ENCODE results near the gene SCFD2.

Gene SCFD2

DNA sequence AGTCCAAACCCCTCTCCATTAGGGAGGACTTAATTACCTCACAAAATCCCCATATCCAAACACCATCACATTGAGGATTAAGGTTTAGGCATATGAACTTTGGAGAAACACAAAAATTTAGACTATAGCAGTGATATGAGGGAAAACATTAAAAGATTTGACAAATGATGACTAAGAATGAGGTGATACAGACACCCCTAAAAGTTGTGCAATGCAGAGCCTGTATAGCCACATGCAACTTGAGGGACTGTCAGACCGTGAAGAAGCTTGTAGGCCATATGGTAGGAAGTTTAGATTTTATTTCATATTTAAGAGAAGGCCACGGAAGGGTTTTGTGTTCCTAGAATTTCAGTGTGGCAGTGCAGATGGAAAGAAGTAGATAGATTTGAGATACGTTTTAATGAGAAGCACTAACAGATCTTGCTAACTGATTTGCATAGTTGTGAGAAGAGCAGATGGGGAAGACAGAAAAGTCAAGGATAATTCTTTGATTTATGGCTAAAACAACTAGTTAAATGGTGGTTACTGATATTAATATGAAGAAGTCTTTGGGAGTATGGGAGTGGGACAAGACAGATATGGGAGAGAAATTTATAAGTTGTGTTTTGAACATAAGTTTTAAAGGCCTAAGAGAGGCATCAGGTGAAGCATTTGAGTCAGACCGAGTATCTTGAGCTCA lies 6.1 kb upstream of the SCFD2 start:
- no peak for TF ChIP-seq CTCF (IDR thresholded peaks at IDR 0.05; ENCODE audit: low read depth, low read length)

GRCh38 chr4:53371049-53371448 lies 5.2 kb upstream of the SCFD2 start:
- TF ChIP-seq CTCF (IDR thresholded peaks at IDR 0.05; ENCODE audit: low read depth, low read length): no peak
- H3K4me3 ChIP-seq (ENCODE audit: low read depth, low read length): no peak overlapping the region

More for the DNA sequence above, 6.1 kb upstream of the SCFD2 start:
- H3K4me3 ChIP-seq (ENCODE audit: low read depth, low read length): no peak overlapping the region

DNA sequence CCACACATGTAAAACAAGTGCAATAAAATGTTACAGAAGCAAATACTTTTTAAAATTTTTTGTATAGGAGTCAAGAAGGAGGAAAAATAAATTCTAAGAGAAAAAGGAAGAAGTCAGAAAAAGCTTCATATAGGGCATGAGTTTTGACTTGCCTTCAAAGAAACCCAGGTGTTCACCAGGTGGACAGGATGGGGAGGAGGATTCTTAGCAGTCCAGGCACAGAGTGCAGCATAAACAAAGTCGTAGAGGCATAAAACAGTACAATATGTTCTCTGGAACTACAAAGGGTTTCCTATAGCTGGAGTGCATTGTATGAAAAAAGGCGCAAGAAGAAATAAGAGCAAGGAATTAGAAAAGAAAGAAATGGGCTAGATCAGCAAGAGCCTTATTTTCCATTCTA lies 1.9 kb upstream of the SCFD2 start:
- TF ChIP-seq CTCF (IDR thresholded peaks at IDR 0.05; ENCODE audit: low read depth, low read length): no peak

GRCh38 chr4:53366301-53366716 lies 448 bp upstream of the SCFD2 start:
- no peak for TF ChIP-seq CTCF (IDR thresholded peaks at IDR 0.05; ENCODE audit: low read depth, low read length)
- H3K4me3 ChIP-seq (ENCODE audit: low read depth, low read length): peak overlapping the region; percentile 97

More for the DNA sequence above, 1.9 kb upstream of the SCFD2 start:
- no peak overlapping the region for H3K4me3 ChIP-seq (ENCODE audit: low read depth, low read length)

DNA sequence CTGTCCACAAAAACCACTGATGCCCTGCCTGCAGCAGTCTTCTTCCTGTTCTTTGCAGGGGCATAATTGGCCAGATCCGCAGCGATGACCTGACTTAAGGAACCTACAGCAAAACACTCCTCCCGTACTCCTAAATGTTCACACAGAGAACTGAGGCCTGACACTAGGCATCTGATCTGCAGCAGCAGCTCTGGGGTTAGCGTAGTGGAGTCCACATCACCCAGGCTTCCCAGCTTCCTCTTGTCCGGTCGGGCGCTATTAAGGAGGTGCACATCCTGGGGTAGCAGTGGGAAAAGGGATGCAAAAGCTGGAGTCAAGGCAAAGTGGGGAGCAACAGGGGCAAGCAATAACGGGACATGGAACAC lies 758 bp downstream of the SCFD2 start:
- TF ChIP-seq CTCF (IDR thresholded peaks at IDR 0.05; ENCODE audit: low read depth, low read length): no peak

GRCh38 chr4:53364624-53365023 lies 1.2 kb downstream of the SCFD2 start:
- peak overlapping the region; percentile 97 for H3K4me3 ChIP-seq (ENCODE audit: low read depth, low read length)
- no peak for TF ChIP-seq CTCF (IDR thresholded peaks at IDR 0.05; ENCODE audit: low read depth, low read length)

More for the DNA sequence above, 758 bp downstream of the SCFD2 start:
- H3K4me3 ChIP-seq (ENCODE audit: low read depth, low read length): peak overlapping the region; percentile 97

GRCh38 chr4:53362093-53362492 lies 3.8 kb downstream of the SCFD2 start:
- TF ChIP-seq CTCF (IDR thresholded peaks at IDR 0.05; ENCODE audit: low read depth, low read length): no peak
- H3K4me3 ChIP-seq (ENCODE audit: low read depth, low read length): no peak overlapping the region
